G401 (cell line): ENCODE data around the gene CHN2. TPM values are rescaled to one million over a fixed set of nuclear protein-coding genes. Genes with fewer than 3 reads are reported as not detected.

Experiments
- DNase-seq: peaks from one replicate; pipeline ENCODE4 v3.0.0-alpha.2; 2015; ENCODE audit warnings: low spot score
- in situ Hi-C: cut with HindIII; loops from 2 replicates; pipeline ENCODE4 v1.10.0; 2016; ENCODE audit warnings: low sequenced_read_pairs, mixed read lengths
- total RNA-seq: library from RNA; depleted of rRNA; stranded (reverse); fragments of >200 nt; shearing (Covaris generic); gene quantifications from 2 replicates; pipeline ENCODE4 v1.2.3, GENCODE V29; 2014

The CHN2 gene
- total RNA-seq, 1 experiment from 2014 or later, result not detected

DNA sequence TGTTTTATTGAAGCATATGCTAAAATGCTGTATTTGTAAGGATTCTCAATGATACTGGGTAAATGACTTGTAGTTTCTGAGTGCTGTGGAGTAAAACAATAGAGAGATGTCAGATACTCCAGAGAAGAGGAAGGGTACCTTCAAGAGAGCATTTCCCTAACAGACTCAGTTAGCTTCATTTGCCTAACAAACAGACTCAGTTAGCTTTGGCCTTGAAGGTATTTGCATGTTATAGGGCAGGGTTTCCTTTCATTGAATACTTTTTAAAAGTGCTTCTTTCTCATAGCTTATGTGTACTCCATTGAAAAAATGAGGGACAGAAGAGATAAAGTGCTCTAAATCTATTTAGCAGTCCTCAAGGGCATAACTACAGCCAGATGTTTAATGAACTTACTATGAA lies 101.8 kb downstream of the CHN2 start:
- in situ Hi-C loops, result no loop called here
- DNase-seq, result no peak

DNA sequence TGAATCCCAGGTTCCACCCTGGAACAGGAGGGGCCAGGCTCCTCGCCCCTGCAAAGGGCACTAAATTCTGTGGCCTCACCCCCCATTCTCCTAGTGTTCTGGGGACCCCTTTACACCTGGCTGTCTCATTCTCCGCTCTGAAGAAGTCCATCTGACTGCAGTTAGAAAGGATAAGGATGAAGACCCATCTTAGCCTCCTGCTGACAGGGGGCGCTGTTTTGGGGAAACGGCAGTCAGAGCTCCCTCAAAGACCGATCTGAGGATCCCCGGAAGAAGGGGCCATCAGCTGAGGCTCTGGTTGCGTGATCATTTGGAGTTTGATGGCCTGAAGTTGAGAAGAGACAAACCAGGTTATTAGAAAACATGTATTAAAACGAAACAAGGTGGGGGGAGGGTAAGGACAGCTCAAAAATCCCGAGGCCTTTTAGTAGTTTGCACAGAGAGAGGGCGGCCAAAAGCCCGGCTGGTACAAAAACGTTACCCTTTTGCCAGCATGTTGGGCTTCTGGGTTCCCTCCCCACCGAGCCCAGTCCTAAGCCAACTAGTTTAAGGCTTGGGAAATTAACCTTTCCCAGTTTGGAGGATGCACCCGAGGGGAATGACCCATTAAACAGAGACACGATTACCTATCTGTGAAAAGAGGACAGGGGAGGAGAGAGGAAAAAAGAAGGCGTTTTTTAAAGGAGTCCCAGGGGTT lies 102.8 kb downstream of the CHN2 start:
- in situ Hi-C loops, result no loop called here
- DNase-seq, result peak; percentile 78

DNA sequence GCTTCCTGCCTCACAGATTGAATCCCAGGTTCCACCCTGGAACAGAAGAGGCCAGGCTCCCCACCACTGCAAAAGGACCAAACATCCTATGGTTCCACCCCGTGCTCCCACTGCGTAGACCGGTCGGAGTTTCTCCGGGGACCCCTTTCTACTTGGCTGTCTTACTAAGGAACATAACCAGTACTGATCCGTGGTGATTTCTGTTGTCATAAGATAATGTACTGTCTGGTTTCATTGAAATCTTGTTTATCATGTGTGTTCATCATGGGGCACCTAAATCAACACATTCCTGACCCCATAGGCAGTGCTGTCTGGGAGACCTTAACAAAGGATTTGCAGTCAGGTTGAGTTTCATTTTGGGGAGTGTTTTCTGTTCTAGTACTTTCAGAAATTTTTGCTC lies 104.5 kb downstream of the CHN2 start:
- no peak for DNase-seq
- in situ Hi-C loops, result no loop called here

DNA sequence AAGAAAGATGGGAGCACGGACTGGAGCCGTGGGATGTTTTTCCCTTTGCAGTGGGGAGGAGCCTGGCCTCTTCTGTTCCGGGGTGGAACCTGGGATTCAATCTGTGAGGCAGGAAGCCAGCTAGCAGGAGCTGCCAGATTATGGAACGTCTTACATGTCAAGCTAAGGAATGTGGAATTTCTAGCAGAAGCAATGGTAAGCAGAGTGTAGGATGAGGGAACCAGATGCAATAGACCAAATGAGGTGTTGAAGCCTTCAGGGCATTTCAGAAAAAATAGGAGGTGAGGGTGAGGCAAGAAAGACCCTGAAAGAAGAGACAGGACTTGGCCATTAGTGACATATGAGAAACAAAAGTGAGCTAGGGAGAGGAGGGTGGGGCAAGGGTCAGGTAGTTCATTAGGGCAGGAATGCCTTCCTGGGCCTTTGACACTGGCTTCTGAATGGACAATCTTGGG lies 105.5 kb downstream of the CHN2 start:
- DNase-seq, result no peak
- in situ Hi-C loops, result no loop called here

DNA sequence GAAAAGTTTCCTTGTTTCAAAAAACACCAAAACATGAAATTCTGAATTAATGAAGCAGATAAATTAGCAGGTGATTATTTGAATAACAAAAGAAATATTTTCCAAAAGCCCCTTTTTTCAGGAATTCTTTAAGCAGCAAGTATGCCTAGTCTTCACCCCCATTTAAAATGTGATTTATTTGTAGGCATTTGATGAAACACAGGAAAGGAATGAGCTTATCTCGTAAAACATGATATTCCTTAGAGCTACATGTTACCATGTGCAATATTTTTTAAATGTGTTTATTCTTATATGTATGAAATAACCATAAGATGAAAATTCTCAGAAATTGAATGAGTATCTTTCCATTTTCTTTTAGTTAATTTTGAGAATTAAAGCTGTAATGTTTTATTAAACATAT lies 106.1 kb downstream of the CHN2 start:
- in situ Hi-C loops, result no loop called here
- DNase-seq, result no peak

DNA sequence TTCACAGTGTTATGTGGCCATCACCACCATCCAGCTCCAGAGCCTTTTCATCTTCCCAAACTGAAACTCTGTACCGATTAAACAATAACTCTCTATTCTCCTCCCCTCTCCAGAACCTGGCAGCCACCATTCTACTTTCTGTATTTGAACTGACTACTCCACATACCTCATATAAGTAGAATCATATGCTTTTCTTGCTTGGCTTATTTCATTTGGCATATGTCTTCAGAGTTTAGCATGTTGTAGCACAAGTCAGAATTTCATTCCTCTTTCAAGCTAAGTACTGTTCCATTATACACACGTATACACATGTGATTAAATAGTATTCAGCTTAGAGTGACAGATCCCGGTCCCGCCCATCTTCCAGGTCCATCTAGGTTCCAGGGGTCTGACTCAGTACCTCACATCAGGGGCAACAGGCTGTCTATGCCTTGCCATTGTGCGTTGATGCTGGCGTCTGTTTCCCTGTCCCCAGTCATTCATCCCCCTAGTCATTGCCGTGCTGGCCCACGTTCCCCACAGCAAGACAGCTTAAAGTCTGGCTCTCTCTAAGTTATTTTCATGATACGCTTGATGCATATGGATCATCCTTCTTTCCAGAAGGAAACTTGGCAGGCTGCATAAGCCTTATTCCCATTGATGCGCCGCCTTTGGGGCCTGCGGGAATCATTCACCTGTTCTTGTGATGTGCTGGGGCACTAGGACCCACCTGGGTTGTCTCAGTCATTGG lies 108.3 kb downstream of the CHN2 start:
- no peak for DNase-seq
- in situ Hi-C loops, result no loop called here

DNA sequence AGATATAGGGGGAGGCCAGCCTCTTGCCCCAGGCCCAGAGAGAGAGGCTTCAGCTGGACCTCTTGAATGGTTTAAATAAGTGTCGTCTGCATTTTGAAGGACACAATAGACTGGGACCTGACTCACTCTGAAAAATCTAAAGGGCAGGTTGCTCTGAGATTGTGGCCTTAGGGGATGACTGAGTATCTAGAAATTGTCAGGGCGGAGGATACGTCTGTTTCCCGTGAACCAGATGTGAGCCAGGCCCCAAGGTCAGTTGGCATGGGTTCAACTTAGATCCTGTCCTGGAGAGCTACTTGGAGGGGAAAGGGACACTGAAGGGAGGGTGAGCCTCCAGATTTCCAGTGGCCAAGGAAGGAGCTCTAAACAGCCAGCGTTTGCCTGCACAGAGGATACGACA lies 110.2 kb downstream of the CHN2 start:
- DNase-seq, result no peak
- in situ Hi-C loops, result no loop called here

DNA sequence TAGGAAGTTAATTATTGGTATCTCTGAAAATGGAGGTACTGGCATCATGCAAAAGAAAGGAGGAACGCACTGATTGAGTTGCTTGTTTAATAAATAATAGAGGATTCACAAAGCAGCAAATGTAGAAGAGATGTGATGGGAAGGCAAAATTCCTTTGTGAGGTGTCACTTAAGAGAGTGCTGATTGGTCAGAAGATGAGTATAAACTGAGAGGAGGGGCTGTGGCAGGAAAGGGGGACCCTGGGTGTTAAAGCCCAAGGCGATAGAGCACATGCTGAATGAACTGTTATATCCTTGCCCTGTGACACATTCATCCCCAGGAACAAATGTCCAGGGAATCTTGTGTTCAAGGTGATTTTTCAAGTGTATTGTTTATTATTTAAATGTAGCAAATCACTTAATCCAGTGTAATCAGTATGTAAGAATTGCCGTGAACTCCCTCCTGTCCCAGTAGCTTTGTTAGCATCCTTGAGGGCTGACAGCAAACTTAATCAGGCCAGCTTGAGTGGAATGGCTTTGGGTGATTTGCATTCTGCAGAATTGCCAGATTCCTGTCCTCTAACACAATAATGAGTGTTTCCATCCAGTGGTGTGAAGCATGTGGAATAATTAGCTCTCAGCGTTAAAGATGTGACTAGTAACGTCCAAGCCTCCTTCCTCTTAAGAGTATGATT lies 111.9 kb downstream of the CHN2 start:
- DNase-seq, result no peak
- in situ Hi-C loops, result no loop called here

DNA sequence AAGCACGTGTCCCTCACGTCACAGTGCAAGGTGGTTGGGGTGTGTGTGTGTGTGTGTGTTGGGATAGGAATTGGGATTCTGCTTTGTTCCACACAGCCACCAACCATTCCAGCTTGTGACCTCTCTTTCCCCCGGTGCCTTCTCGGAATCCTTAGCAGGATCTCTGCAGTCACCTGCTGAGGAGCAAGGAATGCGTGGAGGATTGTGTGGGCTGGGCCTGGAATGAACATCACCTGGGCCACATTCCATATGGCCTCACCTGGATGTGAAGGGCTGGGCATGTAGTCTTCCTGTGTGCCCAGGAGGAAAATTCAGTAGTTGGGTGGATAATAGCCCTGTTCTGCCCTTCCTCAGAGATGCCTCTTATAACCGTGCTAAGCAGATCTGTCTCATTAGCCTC lies 113.8 kb downstream of the CHN2 start:
- DNase-seq, result no peak

DNA sequence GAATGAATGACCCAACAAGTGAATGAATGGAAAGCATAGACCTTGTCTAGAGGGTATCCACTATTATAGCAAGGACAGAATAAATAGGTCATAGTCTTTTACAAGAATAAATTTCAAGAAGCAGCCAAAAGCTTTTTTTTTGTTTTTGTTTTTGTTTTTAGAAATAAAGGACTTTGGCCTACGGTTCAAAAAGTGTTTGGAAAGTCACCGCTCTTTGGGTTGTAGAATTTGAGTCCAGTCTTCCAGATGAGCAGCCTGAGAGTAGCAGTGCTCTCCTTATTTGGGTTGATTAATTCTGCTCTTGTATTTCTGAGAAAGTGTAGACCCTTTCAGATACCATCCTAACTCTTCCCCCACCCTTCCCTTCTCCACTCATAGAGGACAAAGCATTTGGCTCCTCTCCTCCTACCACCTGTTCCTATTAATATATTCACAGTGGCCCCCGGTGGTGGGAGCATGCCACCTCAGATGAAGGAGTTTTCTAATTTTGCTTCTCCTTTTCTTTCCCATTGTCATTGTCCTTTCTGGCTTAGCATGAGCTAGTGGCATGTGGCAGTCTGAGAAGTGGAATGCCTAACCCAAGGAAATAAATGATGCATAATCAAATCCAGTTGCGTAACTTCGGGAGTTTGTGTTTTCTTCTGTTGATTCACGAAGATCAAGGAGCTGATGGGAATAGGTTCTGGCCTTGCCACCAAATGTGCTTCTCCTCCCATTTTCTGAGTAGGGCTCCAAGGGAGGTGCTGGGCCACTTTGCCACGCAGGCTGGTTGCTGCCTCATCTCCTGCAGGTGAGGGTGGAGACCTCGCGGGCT lies 114.7 kb downstream of the CHN2 start:
- in situ Hi-C loops, result no loop called here
- no peak for DNase-seq

More for the DNA sequence above, 113.8 kb downstream of the CHN2 start:
- in situ Hi-C loops, result no loop called here

DNA sequence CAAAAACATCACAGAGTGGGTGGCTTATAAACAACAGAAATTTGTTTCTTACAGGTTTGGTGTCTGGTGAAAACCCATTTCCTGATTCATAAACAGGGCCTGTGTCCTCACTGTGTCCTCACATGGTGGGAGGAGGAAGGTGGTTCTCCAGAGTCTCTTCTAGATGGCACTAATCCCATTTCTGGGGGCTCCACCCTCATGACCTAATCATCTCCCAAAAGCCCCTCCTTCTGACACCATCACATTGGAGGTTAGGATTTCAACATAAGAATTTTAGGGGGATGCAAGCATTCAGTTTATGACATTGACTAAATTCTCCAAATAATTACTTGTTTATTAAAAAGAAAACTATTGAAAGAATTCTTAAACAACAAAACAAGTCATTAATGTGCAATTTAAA lies 116.0 kb downstream of the CHN2 start:
- no peak for DNase-seq
- in situ Hi-C loops, result no loop called here

DNA sequence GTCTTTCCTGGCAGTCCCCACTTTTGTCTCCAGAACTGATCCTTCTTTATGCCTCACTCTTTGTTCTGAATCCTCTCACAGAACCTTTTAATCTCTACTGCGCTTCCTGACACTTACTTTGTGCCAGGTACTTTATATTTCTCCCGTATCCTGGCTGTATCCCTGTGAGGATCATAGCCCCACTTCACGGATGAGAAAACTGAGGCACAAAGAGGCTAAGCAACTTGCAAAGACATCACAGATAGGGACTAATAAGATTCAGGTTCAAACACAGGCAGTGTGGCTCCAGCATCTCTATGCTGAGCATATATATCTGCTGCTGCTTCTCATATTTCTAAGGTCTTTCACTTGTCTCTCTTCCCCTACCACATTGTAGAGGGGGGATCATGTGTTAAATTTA lies 116.7 kb downstream of the CHN2 start:
- in situ Hi-C loops, result no loop called here
- DNase-seq, result no peak

DNA sequence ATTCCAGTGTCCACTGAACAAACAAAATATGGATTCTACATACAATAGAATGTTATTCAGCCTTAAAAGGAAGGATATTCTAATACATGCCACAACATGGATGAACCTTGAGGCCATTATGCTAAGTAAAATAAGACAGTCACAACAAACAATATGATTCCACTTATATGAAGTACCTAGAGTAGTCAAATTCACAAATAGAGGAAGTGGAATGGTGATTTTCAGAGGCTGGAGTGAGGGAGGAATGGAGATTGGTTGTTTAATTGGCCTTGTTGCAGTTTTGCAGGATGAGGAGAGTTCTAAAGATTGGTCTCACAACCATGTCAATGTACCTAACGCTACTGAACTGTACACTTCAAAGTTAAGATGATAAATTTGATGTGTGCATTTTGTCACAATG lies 119.6 kb downstream of the CHN2 start:
- in situ Hi-C loops, result no loop called here
- DNase-seq, result no peak

DNA sequence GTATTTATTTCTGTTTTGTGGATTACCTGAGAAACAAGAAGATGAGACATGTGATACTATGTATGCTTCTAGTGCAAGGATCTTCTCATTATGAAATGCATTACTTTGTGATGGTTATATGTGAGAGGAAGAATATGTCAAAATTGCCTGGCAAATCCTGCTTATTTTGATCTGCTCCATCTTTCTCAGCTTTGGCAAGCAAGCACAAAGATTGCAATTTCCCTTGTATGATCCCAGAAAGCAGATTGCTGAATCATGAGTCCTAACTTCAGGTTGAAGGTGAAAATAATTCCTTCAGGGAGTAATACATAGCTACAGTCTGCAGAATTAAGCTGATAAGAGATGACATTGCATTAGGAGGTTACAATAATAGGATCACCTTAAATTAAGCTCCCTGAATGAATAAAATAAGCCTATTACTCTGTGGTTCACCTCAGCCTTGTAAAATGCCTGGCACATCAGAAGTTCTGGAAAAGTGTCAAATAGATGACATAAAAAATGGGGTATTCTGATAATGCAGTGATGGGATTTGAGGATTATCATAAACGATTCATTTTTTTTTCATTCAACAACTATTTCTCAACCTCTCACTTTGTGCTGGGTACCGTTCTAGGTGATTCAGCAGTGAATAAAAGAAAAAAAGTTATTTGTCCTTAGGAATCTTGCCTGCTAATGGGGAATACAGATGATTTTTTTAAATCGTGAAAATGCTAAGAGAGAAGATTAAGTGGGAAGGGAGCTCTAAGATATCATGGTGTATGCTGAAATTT lies 120.7 kb downstream of the CHN2 start:
- no peak for DNase-seq
- in situ Hi-C loops, result no loop called here

DNA sequence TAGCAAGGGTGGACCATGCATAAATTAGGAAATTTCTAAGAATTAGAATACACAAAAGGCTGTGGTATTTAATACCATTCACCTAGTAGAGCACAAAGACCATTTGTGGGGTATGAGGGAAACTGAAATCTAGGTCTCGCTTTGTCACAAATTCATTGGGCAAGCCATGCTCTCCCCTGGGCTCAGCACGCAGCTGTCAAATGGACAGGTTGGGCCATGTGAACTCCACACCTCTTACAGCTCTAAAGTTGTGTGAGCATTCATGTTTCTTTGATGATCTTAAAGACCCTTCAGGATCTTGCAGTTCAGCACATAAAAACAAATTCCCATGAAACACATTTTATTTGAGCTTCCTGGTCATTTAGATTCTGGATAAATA lies 121.3 kb downstream of the CHN2 start:
- in situ Hi-C loops, result no loop called here
- DNase-seq, result no peak

DNA sequence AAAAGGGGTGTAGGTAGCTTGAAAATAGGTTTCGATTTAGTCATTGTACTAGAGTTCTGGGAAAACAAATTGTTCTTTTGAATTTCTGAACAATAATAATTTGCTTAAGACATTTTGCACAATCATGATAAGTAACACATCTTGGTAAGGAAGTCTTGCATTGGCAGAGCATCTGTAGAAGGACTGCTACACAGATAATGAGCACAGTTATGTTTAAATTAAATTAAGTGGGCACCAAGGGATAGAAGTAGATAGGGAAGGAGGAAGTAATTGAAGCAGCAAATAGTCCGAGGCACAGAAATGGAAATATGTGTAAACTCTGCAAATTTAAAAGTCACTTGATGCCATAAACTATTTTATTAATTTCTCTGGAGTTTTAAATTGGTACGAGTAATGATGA lies 122.4 kb downstream of the CHN2 start:
- in situ Hi-C loops, result no loop called here
- no peak for DNase-seq

DNA sequence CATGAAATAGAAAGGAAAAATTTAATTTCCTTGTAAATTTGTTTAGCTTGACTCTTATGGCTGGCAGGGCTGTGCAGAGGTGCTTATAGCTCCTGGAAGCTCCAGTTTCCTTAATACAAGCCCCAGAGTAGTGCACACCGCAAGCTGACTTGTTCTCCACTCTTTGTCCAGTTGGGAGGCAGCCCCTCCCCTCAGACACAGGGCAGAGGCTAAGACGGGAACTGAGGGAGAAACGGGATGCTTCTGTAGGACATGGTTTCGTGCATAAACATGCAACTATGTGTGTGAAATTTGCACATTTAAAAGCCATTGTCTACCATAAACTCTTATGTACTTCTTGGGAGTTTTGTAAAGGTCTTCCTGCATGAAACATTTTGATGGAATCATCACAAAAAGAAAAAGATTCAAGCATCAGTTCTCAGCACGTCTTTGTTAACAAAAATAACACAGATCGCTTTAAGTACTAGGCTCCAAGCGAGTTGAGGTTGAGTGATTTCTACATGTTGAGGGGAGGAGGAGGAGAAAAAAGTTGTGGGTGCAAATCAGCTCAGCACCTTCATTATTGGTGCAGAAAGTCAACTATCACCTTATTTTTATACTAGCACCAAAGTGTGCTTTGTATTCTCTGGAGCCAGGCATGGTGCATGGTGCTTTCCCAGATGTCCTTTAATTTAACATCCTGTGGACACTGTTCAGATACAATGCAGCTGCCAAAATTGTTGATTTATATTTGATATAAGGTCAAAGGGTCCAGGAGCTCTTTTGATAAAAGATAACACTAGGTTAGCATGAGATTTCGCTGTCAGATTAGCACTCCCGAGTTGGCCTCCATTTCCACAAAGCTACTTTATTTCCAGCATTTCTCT lies 124.5 kb downstream of the CHN2 start:
- in situ Hi-C loops, result no loop called here
- DNase-seq, result no peak
